ENCODE data around the gene ZNF385B.

The ZNF385B gene

GRCh38 chr2:179686718-179687342, 174.6 kb downstream of the ZNF385B start:
- no peak for DNase-seq (ENCODE audit: low read depth in 2 of 3, low spot score in 1 of 3)

GRCh38 chr2:179686069-179686468, 175.3 kb downstream of the ZNF385B start:
- DNase-seq (ENCODE audit: low read depth in 2 of 3, low spot score in 1 of 3), result no peak

GRCh38 chr2:179685146-179685545, 176.3 kb downstream of the ZNF385B start:
- no peak for DNase-seq (ENCODE audit: low read depth in 2 of 3, low spot score in 1 of 3)

GRCh38 chr2:179682756-179683155, 178.7 kb downstream of the ZNF385B start:
- no peak for DNase-seq (ENCODE audit: low read depth in 2 of 3, low spot score in 1 of 3)

- no peak for DNase-seq (ENCODE audit: low read depth in 2 of 3, low spot score in 1 of 3)
Observed at GRCh38 chr2:179677746-179678505, 183.5 kb downstream of the ZNF385B start.

GRCh38 chr2:179677077-179677688, 184.2 kb downstream of the ZNF385B start:
- DNase-seq (ENCODE audit: low read depth in 2 of 3, low spot score in 1 of 3), result no peak

GRCh38 chr2:179675435-179675834, 186.0 kb downstream of the ZNF385B start:
- DNase-seq (ENCODE audit: low read depth in 2 of 3, low spot score in 1 of 3), result no peak

- no peak for DNase-seq (ENCODE audit: low read depth in 2 of 3, low spot score in 1 of 3)
Observed at GRCh38 chr2:179671043-179671981, 190.1 kb downstream of the ZNF385B start.

GRCh38 chr2:179669196-179669595, 192.2 kb downstream of the ZNF385B start:
- DNase-seq (ENCODE audit: low read depth in 2 of 3, low spot score in 1 of 3), result no peak

- no peak for DNase-seq (ENCODE audit: low read depth in 2 of 3, low spot score in 1 of 3)
Observed at GRCh38 chr2:179664972-179665812, 196.2 kb downstream of the ZNF385B start.

- DNase-seq (ENCODE audit: low read depth in 2 of 3, low spot score in 1 of 3), result no peak
Observed at GRCh38 chr2:179661986-179662385, 199.4 kb downstream of the ZNF385B start.

GRCh38 chr2:179657068-179657595, 204.3 kb downstream of the ZNF385B start:
- no peak for DNase-seq (ENCODE audit: low read depth in 2 of 3, low spot score in 1 of 3)

GRCh38 chr2:179655627-179656026, 205.8 kb downstream of the ZNF385B start:
- DNase-seq (ENCODE audit: low read depth in 2 of 3, low spot score in 1 of 3), result no peak

- no peak for DNase-seq (ENCODE audit: low read depth in 2 of 3, low spot score in 1 of 3)
Observed at GRCh38 chr2:179654806-179655205, 206.6 kb downstream of the ZNF385B start.

- DNase-seq (ENCODE audit: low read depth in 2 of 3, low spot score in 1 of 3), result no peak
Observed at GRCh38 chr2:179652296-179652695, 209.1 kb downstream of the ZNF385B start.

GRCh38 chr2:179650420-179650819, 211.0 kb downstream of the ZNF385B start:
- no peak for DNase-seq (ENCODE audit: low read depth in 2 of 3, low spot score in 1 of 3)

- DNase-seq (ENCODE audit: low read depth in 2 of 3, low spot score in 1 of 3), result no peak
Observed at GRCh38 chr2:179646862-179647587, 214.4 kb downstream of the ZNF385B start.

- no peak for DNase-seq (ENCODE audit: low read depth in 2 of 3, low spot score in 1 of 3)
Observed at GRCh38 chr2:179646173-179646769, 215.1 kb downstream of the ZNF385B start.

- DNase-seq (ENCODE audit: low read depth in 2 of 3, low spot score in 1 of 3), result no peak
Observed at GRCh38 chr2:179645047-179645446, 216.4 kb downstream of the ZNF385B start.
